Prostate gland (tissue), 2 donors: Measurements from ENCODE around the gene HIGD2A.

Experiments
- CTCF ChIP-seq, 4 experiments: fragments of 200-600 bp in 2 of 4; fragments of 450-650 bp in 2 of 4; sonication (generic) in 2 of 4; IDR thresholded peaks; 1 replicate in 3 of 4; 2 replicates in 1 of 4; pipeline ENCODE4 v1.5.1; 2016 to 2019; ENCODE audit warnings: antibody characterized with exemption in 4 of 4, mild to moderate bottlenecking in 2 of 4, moderate library complexity in 2 of 4
- POLR2A ChIP-seq: fragments of 450-650 bp; IDR thresholded peaks from one replicate; pipeline ENCODE4 v1.6.1; 2016; ENCODE audit warnings: antibody characterized with exemption, mild to moderate bottlenecking
- POLR2AphosphoS5 ChIP-seq: sonication (generic); formaldehyde crosslinking; IDR thresholded peaks from one replicate; pipeline ENCODE4 v1.6.1; 2017; ENCODE audit warnings: antibody characterized with exemption

GRCh38 chr5:176418251-176418650 is 29.7 kb downstream of the HIGD2A start:
- no peak for TF ChIP-seq CTCF (IDR thresholded peaks at IDR 0.05)
- TF ChIP-seq POLR2AphosphoS5 = no peak
- peak; percentile 14 for TF ChIP-seq POLR2A
